HG03097 (cell line): ENCODE data around the gene SLIT3.

Source experiments
- ATAC-seq: cut with Tn5 transposase; IDR thresholded peaks from one replicate; pipeline ENCODE4 v1.9.1; 2021; ENCODE audit not compliant: unreplicated experiment, low FRiP score

The SLIT3 gene

DNA sequence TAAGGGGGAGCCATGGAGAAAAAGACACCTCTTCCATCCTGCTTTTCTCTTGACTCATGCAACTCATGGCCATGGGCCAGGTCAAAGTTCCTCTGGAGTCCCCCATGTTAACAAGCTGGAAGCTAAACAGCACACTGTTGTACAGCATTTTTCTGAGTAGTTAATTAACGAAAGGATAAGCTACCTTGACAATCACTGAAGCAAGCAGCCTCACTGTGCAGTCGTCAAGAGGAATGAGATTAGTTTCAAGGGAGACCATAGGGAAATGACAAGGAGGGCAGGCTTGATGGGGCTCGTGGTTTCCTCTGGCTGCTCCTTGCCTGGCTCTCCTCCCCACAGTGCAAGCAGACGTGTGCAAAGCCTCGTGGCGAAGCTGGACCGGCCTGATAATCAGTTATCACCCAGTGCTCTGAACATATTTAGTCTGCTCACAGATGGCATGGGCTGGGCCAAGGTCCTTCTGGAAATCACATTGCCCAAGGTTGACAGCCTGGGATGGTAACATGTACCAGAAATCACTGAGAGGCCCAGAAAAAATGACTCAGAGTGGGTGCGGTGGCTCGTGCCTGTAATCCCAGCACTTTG is 209.5 kb downstream of the SLIT3 start:
- ATAC-seq: no peak

DNA sequence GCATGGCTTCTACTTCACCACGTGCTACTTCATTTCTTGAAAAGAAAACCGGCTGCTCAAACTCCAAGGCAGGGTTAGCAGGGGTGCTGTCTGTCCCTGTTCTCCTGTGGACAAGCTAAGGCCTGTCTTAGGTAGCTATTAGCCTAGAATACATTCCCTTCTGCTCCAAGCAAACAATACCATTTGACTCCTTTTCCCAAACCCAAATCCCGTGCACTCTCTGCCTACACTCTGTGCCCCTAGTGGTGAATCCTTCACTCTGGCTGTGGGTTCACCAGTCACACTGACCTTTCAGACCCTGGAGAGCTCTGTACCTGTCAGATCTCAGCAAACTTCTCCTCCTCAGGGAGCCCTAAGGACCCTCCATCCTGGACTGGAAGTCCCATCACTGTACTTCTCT is 211.6 kb downstream of the SLIT3 start:
- ATAC-seq: no peak

DNA sequence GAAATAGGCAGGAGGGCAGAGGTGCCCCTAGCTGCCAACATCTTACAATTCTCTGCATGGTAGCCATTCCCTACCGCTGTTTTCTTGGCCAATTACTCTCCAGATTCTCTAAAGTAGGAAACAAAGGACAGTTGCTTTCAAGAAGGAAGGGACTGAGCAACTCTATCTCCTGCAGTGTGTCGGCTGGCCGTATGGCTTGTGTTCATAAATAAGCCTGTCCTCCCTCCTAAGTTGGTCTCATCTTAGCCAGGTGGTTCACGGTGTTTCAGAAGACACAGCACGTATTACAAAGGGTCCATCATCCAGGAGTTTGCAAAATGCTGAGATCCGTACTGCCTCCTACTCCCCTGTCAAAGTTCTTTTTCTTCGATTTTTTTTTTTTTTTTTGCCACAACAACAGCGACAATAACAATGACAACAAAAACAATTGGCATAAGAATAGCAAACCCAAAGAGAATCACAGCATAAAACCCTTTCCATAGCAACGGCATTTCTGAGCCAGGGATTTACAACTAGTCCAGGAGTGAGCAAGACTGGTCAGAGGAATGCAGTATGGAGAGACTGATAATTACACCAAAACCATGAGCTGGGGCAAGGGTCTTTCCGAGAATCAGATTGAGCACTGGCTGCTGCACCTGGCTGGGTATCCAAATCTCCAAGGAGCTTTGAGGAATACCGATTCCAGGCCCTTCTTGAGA is 212.8 kb downstream of the SLIT3 start:
- ATAC-seq: no peak

DNA sequence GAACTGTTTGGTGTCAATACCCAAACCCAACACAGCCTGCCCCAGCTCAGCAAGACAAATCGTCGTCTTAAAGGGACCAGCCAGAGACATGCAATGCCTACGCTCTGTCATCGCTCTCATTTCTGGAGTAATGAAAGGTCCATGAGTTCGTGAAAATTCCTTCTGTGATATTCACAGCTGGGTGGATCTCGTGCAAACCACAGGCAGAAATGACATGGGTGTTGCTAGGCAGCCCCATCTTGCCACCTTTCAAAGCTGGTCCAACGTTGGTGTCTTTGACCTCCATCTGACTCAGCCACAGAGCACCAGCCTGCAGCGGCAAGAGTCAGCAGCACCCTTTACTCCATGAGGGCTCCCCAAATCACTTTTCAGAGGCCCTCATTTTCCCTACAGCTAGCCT is 215.3 kb downstream of the SLIT3 start:
- no peak for ATAC-seq

DNA sequence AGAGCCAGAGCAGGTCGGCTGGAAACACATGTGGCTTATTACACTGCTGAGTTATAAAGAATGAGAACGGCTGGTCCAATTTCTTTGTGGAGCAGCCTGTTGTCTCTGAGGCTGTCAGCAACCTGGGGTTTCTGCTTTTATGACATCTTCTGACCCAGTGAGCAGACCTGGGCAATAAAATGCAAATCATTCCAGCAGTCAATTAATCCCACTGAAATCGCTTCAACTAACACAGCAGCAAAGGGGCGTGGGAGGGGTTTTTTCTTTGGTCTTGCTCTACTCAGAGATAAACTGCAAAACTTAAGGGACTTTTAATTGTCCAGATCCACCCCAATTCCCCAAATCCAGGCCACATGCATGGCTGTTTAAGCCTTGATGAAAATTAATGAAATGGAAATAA is 215.7 kb downstream of the SLIT3 start:
- no peak for ATAC-seq

DNA sequence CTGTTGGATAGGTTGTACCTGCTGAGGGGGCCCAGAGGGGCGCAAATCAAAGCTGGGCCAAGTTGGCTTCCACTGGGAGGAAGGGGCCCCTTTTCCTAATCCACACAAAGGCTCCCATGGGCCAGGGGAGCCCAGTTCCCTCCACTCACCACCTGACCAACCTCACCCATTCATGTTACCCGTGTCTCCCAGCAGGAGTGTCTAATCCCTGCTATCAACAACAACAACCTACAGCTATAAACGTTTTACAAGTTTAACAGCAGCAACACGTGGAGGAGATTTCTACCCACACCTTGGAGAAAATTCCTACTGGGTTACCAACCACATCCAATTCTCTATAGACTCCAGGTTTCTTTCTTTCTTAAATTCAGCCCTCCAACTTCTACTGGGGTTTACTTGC is 216.2 kb downstream of the SLIT3 start:
- no peak for ATAC-seq

DNA sequence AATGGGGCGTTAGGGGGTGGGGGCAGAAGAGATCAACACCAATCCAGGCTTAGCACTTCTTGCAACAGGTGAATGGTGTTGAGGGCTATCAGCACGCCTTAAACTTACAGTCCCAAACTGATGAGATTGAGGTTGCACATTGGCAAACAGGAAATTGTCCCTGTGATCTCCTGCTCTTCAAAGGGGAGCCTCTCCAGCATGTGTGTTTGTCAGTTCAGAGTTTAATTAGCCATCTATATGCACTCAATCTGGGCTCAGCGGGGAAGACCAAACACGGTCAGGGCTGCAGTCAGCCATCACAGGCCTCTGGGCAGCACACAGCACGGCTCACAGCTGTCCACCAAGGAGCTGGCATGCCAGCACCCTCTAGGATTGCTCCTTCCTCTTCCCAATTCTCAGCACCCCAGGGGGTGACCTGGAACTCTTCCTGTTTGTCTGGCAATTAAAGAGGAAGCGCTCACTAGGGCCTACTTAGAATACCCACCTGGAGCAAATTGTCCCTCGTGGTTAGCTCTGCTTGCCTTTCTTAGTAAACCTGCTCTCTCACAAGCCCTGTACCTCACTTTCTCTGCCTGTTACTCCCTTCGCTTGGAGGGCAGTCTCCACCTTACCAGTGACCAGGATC is 217.4 kb downstream of the SLIT3 start:
- no peak for ATAC-seq

DNA sequence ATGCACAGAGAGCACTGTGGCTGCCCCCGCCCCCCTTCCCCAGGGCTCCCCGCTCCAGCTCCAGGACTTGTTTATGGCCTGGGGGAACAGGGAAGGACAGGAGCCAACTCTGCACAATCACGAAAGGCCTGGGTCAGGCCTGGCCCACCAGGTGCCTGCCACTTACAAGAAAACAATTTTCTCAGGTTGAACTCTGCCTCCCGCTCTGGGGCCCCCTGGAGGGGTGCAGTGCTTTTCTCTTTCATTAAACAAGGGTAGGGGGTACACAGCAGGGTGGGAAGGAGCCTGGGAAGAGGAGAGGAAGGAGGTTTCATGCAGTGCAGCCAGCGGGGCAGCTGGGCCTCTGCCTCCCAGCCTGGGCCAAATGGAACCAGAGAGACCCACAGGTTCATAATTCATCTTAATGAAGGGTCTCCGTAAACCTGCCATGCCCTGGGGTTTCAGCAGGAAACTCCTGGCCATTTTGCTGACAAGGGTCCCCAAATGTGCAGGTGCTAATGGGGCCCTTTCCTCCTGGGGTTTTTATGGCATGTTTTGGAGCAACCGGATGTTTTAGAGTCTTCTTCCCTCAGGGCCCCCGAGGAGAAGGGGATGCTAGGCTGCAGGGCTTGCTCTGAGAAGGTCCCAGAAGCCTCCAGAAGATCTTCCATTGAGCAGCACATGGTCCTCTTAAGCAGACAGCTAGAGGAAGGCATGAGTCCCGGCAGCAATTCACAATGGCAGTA is 219.8 kb downstream of the SLIT3 start:
- no peak for ATAC-seq

DNA sequence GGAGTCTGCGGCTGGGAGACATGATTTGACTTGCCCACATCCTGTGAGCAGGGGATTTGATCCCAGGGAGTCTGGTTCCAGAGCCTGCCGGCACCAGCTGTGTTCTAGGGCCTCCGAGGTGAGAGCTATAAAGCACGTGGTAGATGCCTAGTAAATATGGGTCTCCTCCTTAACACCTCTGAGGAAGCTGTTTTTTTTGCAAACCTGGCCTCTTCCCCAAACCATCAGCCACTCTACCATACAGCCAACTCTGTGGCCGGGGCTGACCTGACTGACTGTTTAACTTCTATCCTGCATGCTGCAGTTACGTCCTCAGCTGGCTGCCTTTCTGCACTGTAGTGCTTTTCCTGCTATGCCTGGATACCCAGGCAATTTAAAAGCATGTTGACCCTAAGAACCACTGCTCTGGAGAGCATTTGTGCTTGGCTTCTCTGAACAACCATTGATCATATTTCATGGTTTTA is 220.5 kb downstream of the SLIT3 start:
- ATAC-seq: no peak

DNA sequence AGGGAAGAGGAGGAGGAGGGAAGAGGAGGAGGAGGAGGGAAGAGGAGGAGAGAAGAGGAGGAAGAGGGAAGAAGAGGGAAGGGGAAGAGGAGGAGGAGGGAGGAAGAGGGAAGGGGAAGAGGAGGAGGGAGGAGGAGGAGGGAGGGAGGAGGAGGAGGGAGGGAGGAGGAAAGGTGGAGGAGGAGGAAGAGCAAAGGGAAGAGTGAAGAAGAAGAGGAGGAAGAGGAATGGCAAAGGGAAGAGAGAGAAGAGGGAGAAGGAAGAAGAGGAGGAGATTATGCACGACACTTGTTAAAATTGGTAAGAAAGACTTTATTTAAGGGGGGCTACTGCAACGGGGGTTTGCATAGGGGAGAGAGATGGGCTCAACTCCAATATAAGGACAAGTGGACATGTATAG is 221.2 kb downstream of the SLIT3 start:
- no peak for ATAC-seq

DNA sequence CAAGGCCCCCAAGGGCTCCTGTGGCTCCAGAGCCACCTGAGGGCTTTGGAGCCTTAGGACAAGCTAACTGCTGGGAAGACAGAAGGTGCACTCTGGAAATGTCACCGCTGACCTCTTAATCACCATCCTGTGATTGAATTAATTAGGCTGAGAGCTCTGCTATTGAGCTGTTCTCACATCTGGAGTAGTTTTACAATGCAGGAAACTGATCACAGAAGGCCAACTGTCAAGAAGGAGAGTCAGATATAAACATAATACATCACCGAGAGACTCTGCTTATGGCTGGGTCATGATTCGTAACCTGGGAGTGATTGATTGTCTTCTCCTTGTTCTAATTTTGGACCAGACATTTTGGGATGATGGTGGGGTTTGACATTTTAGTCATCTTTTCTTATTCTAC is 226.1 kb downstream of the SLIT3 start:
- no peak for ATAC-seq

DNA sequence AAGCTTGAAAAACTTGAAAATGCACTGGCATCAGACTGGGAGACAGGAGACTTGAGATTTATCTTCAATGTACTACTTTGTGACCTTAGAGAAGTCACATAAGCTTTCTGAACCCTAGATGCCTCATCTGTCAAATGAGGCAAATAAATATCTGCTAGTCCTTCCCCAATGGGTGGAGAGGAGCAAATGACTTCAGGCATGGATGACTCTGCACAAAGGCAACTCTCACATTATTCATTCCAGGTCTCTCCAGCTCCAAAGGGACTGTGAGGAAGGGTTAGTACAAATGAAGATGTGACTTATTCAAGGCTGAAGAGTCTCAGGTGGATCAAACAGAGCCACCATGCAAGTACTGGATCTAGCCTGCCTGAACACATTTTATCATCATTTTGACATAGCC is 228.7 kb downstream of the SLIT3 start:
- no peak for ATAC-seq

DNA sequence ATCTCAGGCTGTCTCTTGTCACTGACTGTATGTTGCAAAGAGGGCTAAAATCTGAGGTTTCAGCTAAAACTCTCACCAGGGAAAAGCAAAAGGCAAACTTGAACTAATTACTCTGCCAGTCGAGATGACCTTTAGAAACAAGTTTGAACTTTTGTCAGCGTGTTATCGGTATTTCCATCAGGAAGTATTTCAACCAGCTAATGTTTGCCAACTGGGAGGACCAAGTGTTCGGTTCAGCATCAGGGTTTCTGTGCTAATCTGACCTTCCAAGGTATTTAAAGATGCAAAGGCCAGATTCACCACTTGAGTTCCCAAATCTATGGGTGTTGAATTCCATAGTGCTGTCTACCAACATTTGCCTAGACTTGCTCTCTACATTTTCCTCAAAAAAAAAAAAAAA is 230.5 kb downstream of the SLIT3 start:
- no peak for ATAC-seq

DNA sequence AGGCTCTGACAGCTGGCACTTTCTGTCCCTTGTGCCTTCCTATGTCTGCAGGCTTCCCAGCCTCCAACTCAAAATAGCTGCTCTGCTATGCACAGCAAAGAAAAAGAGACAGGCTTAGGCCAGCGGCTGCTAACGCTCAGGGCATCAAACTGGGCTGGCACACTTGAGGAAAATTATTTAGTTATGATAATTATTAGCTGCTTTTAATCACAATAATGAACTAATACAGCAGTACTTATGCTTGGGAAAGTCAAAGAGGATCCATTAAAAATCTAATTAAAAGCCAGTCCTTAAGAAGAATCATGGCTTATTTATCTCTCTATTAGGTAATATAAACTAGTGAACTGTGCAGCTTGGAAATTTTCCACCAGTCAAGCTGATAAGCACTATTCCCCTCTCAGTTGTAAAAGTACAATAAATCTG is 233.2 kb downstream of the SLIT3 start:
- no peak for ATAC-seq

DNA sequence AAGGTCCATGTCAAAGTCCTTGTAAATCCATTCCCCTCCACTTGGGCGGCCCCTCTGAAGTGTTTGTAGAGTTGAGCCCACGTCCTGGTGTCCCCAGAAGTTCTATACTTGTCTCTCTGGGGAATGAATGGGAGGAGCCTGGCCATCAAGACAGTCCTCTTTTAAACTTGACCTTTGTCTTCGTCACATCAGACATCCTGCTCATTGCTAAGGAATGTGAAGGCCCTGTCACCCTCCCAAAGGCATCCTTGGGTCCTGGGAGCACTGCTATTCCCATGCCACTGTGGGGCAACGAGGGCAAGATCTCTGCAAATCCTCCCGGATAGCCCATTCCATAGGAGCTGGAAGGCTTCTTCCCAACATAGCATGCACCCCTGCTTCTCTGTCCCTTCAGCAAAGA is 235.5 kb downstream of the SLIT3 start:
- no peak for ATAC-seq

DNA sequence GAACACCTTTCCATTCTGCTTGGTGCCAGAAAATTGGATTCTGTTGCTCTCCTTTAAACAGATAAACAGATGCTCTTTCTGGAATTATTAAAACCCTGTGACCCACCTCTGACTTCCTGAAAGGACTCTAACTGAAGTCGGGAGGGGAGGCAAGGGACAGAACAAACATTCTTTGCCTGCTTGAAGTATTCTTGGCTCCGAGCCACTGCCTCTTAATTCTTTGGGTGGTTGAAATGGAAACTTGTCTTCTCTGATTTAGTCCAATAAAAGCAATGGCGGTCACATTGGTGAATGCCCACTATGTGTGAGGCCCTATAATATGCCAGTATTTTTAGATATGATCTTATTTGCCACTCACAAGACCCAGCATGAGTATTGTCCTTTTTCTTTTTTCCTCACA is 236.8 kb downstream of the SLIT3 start:
- ATAC-seq: no peak

DNA sequence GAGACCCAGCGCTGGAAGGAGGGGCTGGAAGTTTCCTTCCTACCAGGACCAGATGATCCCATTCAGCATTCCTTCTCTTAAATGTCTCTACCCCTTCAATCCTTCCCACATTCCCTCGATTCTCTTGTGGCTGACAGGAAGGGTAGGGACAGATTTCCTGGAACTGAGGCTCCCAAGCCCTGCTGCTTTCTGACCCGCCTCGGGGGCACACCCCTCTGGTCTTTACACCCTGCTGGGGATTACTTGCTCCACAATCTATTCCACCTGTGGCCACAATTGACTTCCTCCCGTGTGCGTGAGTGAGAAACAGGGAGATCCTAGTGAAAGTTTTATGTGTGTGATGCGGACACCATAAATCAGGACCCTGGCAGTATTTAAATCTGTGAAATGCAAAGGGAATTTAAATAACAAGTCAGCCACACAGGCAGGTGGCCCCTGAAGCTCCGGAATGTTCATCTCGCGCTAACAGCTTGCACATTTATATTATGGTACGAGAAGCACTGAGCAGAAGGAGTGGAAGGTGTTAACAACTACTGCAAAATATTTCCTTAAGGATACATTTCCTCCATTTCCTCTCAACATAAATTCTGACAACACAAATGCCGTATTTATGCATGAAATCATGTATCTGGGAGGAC is 237.5 kb downstream of the SLIT3 start:
- ATAC-seq: no peak

DNA sequence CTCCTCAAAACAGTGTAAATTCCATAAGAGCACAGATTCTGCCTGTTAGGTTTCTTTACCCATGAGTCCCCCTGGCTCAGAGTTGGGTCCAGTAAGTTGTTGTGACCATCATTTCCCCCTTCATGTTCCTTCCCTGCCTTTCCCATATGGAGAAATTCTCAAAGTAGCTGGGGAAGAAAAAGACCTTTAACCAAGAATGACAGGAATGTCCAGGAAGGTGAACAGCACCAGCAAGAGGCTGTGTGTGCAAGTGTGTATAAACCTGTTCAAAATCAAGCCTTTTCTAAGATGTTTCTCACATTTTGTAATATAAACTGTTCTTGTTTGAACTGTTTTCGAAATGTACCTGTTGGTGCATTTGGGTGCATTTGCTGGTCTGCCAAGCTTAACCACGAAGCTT is 238.2 kb downstream of the SLIT3 start:
- no peak for ATAC-seq

DNA sequence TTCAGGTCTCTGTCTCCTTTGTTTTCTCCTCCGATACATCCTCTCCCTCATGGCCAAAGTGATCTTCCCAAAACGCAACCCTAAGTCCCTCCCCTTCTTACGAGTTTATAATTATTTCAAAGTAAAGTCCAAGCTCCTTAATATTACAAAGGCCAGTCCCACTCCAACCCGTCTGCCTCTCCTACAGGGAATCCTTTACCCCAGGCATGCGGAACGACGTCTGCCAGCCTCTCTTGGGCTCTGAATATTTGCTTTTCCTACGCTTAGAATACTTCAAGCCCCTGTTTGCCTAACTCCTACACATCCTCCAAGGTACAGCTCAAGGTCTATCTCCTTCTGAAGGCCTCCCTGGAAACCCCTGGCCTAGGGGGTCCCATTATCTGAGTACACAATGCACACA is 246.4 kb downstream of the SLIT3 start:
- ATAC-seq: no peak

DNA sequence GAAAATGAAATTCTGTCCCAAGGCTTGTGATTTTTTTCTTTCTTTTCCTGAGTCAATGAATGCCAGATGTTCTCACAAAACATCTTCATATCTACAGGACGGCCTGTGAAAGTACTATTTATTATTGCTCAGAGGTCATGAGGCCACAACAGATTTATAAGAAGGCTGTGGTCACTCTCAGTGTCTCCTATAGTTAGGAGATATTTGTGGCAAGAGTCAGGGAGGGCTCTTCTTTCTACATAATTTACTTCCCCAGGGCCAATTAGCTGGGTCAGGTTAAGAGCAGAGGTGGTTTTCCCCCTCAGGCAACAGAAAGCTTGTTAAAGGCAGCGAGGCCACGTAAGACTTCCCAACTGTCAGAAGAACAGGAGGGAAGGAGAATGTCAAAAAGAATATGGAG is 248.7 kb downstream of the SLIT3 start:
- ATAC-seq: no peak

DNA sequence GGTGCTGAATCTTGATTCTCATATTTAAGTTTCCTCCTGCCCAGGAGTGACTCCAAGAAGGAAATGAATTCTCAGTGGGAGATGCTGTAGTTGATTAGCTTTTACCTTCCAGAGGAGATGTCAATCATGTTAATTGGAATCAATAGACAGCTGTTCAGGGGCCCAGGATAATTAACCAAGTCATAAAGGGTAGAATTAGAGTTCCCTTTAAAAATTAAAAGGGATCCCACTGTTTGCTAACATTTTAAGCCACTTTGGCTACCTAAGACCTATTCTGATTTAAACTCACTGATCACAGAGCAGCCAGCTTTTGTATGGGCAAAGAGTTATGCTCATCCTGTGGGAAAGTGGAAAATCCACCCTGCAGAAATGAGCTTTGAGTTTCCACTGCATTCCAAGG is 249.6 kb downstream of the SLIT3 start:
- no peak for ATAC-seq
